ENCODE results near the gene APAF1.

DNA sequence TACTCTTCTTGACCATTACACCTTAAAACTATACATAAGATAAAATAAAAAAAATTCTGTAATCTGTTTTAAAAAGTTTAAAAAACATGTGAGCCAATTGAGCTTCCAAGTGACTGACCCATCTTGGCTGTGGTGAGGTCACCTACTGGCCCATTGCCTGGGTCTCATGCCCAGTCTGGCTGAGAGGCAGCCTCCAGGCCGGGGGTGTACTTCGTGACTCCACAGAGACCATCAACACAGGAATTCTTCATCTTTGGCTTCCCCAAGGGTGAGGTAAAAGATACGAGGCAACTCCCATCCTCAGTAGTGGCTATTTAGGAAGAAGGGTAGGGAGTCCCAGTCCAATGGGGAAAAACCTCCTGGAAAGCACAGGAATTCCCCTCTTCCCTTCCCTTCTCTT is 113.2 kb downstream of the APAF1 start:
- TF ChIP-seq CTCF (conservative IDR thresholded peaks at IDR 0.05; ENCODE audit: low read depth, low read length) (no peak), EZH2 (IDR thresholded peaks at IDR 0.05; ENCODE audit: low read length, unreplicated experiment) (no peak), EZH2phosphoT487 (IDR thresholded peaks at IDR 0.05; ENCODE audit: borderline replicate concordance, low read length) (no peak)
